ENCODE data around the gene KDM5B.
"Not testable (repeated sequence)": the region's sequence is repeated elsewhere in the genome, so short reads cannot be mapped to it uniquely, and the experiment has no call there.

The KDM5B gene

GRCh38 chr1:202812176-202813026 is 4.2 kb upstream of the KDM5B start:
- DNase-seq, result no peak

DNA sequence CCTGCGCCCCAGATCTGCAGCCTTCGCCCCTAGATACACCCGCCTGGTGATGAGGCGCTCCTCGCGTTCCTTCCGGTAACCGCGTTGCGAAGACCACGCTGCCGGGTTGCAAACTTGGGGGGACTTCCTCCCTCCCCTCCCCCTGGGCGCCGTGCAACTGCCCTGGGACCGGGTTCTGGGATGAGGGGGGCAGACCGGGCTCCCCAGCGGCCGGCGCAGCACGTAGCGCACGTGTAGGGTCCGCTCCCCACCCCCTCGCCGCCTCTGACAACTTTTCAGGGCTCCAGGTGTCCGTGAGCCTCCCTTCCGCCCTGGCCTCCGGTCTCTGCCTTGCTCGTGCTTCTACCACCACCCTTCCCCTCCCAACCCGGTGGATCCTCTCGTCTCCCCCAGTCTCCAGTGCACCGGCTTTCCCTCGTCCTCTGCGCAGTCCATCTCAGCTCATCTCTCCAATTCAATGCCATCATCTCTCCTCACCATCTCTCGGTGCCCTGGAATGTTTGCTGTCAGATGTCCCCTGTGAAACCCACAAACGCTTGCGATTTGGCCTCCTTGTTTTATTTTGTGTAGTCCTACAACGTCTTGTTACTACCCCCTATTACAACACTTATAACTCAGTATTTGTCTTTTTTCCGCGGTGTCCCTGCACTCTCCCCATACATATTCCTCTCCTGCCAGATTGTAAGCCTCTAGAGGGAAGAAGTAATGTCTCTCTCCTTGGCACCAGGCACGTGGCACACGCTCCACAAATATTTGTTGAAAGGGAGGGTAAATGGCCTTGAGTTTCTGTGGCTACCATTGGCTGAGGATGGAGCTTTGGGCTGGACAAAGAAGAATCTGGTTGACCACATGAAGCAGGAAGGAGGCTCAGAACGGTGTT is 3.3 kb upstream of the KDM5B start:
- DNase-seq, result no peak

DNA sequence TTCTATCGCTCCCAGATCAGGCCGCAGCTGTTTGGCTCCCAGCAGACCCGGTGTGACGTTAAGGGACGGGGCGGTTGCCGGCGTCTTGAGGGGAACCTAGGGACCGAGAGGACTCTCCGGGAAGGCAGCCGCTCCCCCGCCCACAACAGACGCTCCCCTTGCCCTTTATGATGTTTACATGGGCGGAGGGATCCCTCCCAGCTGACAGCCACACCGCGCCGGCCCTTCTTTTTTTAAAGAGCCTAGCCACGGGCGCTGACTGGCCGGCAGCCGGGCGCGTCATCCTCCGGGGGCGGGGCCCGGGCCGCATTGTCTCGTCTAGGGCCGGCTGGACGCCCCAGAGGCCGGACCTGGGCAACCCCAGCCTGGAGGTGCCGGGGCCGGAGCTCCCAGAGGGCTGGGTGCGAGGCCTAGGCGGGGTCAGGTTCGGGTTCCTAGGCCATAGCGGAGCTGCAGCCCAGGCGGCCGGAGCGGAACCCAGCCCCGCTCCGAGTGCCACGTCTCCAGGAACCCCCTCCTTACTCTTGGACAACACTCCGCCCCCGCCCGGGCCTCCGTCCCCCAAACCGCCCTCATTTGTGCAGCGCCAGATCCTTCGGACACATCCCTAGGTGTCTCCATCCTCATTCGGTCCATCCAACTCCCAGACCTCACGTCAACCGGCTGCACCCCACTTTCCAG is 2.5 kb upstream of the KDM5B start, which contains the start of gene PCAT6:
Gene PCAT6, plus strand, starts transcription at position 340 of the 681 bp plus-strand sequence.
- DNase-seq, result peak; percentile 84

GRCh38 chr1:202810193-202810614 is 2.0 kb upstream of the KDM5B start:
- DNase-seq, result no peak

- DNase-seq, result no peak
Measured at GRCh38 chr1:202809597-202810159, 1.5 kb upstream of the KDM5B start.

GRCh38 chr1:202807451-202807925 is 733 bp downstream of the KDM5B start:
- DNase-seq, result no peak

DNA sequence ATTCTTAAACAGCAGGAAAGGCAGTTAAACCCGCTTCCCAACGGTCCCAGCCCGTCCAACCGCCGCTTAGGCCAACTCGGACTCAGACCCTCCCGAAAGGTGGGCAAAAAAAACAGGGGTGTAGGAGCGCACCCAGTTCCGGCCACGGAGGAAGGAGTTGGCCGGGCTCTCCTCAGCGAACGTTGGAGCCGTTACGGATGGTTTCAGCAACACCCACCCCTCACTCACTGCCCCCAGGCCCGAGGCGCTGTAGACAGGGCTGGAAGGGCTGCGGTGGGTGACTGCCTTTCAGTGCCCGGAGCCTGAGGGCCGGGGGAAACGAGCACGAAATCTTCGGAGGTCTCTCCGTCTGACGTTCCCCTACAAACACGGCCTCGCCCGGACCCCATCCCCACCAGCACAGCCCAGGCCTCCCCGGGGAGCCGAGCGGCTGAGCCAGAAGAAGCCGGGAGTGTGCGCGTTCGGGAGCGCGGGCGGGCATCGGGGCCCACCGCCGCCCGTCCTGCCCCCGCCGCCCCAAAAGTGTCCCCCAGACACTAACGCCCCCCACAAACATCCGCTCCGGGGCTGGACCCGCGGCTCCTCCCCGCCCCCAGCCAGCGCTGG is 1.3 kb downstream of the KDM5B start:
- DNase-seq, result no peak

- no peak for DNase-seq
Measured at GRCh38 chr1:202805886-202806844, 2.1 kb downstream of the KDM5B start.

DNA sequence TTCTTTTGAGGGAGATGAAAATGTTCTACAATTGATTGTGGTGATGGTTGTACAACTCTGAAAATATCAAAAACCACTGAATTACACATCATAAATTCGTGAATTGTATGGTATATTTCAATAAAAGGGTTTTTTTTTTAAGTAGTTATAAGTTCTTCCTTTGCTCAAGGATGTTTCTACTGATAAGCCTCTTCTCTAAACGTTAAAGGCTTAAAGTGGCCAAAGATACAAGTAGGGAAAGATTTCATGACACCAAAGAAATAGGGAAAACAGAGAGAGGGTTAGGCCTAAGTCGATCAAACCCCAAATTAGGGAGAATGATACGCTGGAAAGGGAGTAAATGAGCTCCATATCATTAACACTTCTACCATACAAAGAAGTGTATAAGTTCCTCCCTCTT is 4.1 kb downstream of the KDM5B start:
- DNase-seq, result no peak

- DNase-seq, result no peak
Measured at GRCh38 chr1:202802998-202803932, 5.0 kb downstream of the KDM5B start.

DNA sequence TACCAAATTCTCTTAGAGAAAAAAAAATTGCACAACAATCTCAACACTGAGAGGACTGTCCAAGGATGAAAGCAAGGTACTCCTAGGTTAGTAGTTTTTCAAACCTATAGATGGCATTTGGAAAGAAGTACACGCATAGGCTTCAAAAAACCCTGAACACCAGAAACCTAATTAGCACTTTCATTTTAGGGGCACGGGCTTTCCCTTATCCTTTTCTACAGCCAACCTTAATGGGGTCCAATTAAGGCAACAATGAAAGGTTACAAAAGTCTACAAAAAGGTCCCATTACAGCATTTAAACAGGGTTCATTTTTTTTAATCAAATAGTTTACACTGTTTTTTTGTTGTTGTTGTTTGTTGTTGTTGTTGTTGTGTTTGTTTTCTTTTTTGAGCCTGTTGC is 6.2 kb downstream of the KDM5B start:
- DNase-seq, result no peak

GRCh38 chr1:202801175-202801574 is 7.0 kb downstream of the KDM5B start:
- no peak for DNase-seq

DNA sequence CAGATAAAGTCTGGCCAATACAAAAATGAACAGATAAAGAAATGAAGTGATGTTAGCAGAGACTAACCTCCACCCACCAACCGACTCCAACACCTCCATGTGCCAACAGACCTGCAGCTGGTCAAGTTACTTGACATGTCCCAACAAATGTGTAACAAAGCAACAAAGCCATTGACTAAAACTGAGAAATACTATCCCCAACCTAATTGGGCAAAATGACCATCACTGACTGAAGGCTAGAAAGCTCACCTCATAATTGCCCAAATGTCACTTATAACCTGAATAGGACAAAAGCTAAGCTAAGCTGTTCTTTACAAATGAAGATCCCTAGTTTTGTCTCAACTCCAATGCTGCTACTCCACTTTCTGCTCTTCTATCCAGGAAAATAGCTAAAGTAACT is 7.5 kb downstream of the KDM5B start:
- no peak for DNase-seq

- DNase-seq, result no peak
Measured at GRCh38 chr1:202798792-202799331, 9.4 kb downstream of the KDM5B start.

DNA sequence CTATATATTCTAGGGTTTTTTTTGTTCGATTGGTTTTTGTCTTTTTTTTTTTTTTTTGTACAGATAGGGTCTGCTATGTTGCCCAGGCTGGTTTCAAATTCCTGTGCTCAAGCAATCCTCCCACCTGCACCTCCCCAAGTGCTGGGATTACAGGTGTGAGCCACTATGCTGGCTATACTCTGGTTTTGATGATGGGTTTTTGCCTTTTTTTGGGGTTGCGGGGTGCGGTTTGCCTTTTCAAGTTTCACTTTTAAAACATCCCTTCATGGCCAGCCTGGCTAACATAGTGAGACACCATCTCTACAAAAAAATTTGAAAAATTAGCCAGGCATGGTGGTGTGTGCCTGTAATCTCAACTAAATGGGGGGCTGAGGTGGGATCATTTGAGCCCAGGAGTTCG is 10.0 kb downstream of the KDM5B start:
- no peak for DNase-seq

DNA sequence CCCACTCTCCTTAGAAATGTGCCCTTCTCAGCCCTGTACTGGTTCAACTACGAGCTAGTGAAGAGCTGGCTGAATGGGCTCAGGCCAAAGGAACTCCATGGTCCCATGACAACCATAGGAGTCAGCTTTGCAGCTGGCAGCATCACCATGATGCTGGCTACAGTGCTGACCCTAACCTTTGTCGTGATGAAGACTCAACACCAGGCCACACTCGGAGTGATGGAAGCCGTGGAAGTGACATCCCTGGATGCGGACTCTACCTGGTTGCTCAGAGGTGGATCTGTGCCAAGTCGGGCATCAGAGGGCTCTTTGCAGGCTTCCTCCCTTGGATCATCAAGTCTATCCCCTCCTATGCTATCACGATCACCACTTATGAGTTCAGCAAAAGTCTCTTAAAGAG is 11.6 kb downstream of the KDM5B start:
- no peak for DNase-seq

DNA sequence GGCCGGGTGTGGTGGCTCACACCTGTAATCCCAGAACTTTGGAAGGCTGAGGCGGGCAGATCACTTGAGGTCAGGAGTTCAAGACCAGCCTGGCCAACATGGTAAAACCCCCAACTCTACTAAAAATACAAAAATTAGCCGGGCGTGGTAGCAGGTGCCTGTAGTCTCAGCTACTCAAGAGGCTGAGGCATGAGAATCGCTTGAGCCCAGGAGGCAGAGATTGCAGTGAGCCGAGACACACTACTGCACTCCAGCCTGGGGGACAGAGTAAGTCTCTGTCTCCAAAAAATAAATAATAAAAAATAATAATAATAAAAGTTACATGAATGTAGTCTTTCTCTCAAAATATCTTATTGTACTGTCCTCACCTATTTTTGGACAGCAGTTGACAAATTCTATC is 13.3 kb downstream of the KDM5B start:
- not testable (repeated sequence) for DNase-seq

DNA sequence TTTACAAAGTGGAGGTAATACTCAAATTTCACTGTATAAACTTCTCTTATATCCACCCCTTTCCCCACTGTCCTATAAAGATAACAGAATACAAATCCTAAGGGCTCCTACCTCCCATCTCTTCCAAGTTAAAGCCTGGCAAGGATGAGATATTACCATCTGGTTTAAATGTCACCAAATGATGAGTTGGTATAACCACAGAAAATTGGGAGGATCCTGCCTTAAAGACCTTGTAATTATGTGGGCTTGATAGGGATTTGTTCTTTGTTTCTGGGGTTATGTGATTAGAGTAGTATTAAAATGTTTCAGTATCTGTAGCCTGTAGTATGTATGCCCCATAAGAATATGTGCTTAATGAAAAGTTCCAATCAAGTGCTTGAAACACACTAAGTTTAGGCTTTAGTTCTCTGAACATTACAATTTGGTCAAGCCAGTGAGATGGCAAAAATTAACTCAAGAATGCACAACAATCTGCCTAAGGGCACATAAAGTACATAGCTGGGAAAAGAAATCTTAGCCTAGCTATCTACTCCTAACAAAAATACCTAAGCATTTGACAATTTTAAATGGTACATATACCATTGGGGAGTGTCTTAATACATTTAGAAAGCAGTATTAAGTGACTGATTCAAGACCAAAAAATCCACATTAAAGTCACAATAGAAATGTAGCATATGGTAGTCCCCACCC is 14.0 kb downstream of the KDM5B start:
- no peak for DNase-seq

Data from activated T-cell treated with anti-CD3 and anti-CD28 coated beads, Interleukin-2, amount 50 U/mL, for 1 hour (primary cell).